ENCODE measurements around the gene CACNA1I. TPM values are rescaled to one million over a fixed set of nuclear protein-coding genes. Genes with fewer than 3 reads are reported as not detected.

CACNA1I gene
- total and polyA plus RNA-seq, 2 experiments from 2014 or later, result 0.42 to 2.4 TPM

DNA sequence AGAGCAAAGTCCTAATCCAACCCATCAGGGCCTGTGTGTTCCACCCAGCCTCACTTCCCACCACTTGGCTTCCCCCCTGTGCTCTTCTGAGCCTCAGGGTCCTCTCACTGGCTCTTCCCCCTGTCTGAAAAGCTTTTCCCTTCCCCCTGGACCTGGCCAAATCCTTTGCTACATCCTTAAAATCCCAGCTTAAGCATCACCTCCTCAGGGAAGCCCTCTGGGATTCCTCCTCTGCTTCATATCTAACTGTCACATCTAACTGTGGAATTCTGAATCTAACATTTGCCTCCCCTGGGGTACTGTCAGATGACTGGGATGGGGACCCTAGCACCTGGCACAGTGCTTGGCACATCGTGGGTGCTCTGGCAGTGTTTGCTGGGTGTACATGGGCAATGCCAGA lies 985 bp downstream of the CACNA1I start:
- DNase-seq (ENCODE audit: low spot score) (no peak), ATAC-seq (no peak)
- TF ChIP-seq, protein P1, sequence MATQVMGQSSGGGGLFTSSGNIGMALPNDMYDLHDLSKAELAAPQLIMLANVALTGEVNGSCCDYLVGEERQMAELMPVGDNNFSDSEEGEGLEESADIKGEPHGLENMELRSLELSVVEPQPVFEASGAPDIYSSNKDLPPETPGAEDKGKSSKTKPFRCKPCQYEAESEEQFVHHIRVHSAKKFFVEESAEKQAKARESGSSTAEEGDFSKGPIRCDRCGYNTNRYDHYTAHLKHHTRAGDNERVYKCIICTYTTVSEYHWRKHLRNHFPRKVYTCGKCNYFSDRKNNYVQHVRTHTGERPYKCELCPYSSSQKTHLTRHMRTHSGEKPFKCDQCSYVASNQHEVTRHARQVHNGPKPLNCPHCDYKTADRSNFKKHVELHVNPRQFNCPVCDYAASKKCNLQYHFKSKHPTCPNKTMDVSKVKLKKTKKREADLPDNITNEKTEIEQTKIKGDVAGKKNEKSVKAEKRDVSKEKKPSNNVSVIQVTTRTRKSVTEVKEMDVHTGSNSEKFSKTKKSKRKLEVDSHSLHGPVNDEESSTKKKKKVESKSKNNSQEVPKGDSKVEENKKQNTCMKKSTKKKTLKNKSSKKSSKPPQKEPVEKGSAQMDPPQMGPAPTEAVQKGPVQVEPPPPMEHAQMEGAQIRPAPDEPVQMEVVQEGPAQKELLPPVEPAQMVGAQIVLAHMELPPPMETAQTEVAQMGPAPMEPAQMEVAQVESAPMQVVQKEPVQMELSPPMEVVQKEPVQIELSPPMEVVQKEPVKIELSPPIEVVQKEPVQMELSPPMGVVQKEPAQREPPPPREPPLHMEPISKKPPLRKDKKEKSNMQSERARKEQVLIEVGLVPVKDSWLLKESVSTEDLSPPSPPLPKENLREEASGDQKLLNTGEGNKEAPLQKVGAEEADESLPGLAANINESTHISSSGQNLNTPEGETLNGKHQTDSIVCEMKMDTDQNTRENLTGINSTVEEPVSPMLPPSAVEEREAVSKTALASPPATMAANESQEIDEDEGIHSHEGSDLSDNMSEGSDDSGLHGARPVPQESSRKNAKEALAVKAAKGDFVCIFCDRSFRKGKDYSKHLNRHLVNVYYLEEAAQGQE (IDR thresholded peaks at IDR 0.05; ENCODE audit: unreplicated experiment), result no peak
- TF ChIP-seq STAT1 (IDR thresholded peaks at IDR 0.05; ENCODE audit: unreplicated experiment) (no peak), ZNF331 (CRISPR knock-in tag; IDR thresholded peaks at IDR 0.05; ENCODE audit: low read depth) (no peak), ZNF114 (CRISPR knock-in tag; IDR thresholded peaks at IDR 0.05) (no peak), NANOG (IDR thresholded peaks at IDR 0.05; ENCODE audit: borderline replicate concordance) (no peak), CREB1 (CRISPR knock-in tag; IDR thresholded peaks at IDR 0.05; ENCODE audit: low read depth) (no peak), EZH2phosphoT487 (IDR thresholded peaks at IDR 0.05; ENCODE audit: unreplicated experiment) (no peak), EZH2 (IDR thresholded peaks at IDR 0.05; ENCODE audit: low read depth, unreplicated experiment) (no peak), JUNB (IDR thresholded peaks at IDR 0.05; ENCODE audit: unreplicated experiment) (no peak), POLR2AphosphoS5 (IDR thresholded peaks at IDR 0.05; ENCODE audit: low read depth) (no peak)
- TF ChIP-seq, protein P2, sequence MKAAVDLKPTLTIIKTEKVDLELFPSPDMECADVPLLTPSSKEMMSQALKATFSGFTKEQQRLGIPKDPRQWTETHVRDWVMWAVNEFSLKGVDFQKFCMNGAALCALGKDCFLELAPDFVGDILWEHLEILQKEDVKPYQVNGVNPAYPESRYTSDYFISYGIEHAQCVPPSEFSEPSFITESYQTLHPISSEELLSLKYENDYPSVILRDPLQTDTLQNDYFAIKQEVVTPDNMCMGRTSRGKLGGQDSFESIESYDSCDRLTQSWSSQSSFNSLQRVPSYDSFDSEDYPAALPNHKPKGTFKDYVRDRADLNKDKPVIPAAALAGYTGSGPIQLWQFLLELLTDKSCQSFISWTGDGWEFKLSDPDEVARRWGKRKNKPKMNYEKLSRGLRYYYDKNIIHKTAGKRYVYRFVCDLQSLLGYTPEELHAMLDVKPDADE (IDR thresholded peaks at IDR 0.05), result no peak
- TF ChIP-seq, protein P3, sequence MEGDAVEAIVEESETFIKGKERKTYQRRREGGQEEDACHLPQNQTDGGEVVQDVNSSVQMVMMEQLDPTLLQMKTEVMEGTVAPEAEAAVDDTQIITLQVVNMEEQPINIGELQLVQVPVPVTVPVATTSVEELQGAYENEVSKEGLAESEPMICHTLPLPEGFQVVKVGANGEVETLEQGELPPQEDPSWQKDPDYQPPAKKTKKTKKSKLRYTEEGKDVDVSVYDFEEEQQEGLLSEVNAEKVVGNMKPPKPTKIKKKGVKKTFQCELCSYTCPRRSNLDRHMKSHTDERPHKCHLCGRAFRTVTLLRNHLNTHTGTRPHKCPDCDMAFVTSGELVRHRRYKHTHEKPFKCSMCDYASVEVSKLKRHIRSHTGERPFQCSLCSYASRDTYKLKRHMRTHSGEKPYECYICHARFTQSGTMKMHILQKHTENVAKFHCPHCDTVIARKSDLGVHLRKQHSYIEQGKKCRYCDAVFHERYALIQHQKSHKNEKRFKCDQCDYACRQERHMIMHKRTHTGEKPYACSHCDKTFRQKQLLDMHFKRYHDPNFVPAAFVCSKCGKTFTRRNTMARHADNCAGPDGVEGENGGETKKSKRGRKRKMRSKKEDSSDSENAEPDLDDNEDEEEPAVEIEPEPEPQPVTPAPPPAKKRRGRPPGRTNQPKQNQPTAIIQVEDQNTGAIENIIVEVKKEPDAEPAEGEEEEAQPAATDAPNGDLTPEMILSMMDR (conservative IDR thresholded peaks at IDR 0.05; ENCODE audit: low read depth in 2 of 2), result no peak
- TF ChIP-seq, protein P4, sequence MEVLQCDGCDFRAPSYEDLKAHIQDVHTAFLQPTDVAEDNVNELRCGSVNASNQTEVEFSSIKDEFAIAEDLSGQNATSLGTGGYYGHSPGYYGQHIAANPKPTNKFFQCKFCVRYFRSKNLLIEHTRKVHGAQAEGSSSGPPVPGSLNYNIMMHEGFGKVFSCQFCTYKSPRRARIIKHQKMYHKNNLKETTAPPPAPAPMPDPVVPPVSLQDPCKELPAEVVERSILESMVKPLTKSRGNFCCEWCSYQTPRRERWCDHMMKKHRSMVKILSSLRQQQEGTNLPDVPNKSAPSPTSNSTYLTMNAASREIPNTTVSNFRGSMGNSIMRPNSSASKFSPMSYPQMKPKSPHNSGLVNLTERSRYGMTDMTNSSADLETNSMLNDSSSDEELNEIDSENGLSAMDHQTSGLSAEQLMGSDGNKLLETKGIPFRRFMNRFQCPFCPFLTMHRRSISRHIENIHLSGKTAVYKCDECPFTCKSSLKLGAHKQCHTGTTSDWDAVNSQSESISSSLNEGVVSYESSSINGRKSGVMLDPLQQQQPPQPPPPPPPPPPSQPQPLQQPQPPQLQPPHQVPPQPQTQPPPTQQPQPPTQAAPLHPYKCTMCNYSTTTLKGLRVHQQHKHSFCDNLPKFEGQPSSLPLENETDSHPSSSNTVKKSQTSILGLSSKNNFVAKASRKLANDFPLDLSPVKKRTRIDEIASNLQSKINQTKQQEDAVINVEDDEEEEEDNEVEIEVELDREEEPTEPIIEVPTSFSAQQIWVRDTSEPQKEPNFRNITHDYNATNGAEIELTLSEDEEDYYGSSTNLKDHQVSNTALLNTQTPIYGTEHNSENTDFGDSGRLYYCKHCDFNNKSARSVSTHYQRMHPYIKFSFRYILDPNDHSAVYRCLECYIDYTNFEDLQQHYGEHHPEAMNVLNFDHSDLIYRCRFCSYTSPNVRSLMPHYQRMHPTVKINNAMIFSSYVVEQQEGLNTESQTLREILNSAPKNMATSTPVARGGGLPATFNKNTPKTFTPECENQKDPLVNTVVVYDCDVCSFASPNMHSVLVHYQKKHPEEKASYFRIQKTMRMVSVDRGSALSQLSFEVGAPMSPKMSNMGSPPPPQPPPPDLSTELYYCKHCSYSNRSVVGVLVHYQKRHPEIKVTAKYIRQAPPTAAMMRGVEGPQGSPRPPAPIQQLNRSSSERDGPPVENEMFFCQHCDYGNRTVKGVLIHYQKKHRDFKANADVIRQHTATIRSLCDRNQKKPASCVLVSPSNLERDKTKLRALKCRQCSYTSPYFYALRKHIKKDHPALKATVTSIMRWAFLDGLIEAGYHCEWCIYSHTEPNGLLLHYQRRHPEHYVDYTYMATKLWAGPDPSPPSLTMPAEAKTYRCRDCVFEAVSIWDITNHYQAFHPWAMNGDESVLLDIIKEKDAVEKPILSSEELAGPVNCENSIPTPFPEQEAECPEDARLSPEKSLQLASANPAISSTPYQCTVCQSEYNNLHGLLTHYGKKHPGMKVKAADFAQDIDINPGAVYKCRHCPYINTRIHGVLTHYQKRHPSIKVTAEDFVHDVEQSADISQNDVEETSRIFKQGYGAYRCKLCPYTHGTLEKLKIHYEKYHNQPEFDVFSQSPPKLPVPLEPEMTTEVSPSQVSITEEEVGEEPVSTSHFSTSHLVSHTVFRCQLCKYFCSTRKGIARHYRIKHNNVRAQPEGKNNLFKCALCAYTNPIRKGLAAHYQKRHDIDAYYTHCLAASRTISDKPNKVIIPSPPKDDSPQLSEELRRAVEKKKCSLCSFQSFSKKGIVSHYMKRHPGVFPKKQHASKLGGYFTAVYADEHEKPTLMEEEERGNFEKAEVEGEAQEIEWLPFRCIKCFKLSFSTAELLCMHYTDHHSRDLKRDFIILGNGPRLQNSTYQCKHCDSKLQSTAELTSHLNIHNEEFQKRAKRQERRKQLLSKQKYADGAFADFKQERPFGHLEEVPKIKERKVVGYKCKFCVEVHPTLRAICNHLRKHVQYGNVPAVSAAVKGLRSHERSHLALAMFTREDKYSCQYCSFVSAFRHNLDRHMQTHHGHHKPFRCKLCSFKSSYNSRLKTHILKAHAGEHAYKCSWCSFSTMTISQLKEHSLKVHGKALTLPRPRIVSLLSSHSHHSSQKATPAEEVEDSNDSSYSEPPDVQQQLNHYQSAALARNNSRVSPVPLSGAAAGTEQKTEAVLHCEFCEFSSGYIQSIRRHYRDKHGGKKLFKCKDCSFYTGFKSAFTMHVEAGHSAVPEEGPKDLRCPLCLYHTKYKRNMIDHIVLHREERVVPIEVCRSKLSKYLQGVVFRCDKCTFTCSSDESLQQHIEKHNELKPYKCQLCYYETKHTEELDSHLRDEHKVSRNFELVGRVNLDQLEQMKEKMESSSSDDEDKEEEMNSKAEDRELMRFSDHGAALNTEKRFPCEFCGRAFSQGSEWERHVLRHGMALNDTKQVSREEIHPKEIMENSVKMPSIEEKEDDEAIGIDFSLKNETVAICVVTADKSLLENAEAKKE (CRISPR knock-in tag; IDR thresholded peaks at IDR 0.05), result no peak
- Histone ChIP-seq H3K4me3 (no peak overlapping the region), H3K36me3 (ENCODE audit: insufficient read depth) (no peaks in the 10 kb centered on the region), H4K20me1 (replicated peaks; ENCODE audit: insufficient read depth) (no peaks in the 10 kb centered on the region), H2AFZ (no peak overlapping the region), H3K4me2 (no peak overlapping the region), H3F3A (replicated peaks; ENCODE audit: low read depth) (no peaks in the 10 kb centered on the region), H3K27me3 (ENCODE audit: insufficient read depth) (no peaks in the 10 kb centered on the region), H3K4me1 (ENCODE audit: insufficient read depth) (no peaks in the 10 kb centered on the region), H3K9me2 (ENCODE audit: insufficient read depth) (no peaks in the 10 kb centered on the region), H3K79me2 (replicated peaks; ENCODE audit: insufficient read depth) (no peaks in the 10 kb centered on the region), H3K27ac (ENCODE audit: low read depth) (no peak overlapping the region)
- H3K27ac Mint-ChIP-seq, result no peak overlapping the region
- peaks cover 2% of the 10 kb centered on the region for H3K27me3 Mint-ChIP-seq (ENCODE audit: insufficient read depth, low read depth, poor library complexity)
- H3K4me3 Mint-ChIP-seq, result no peak overlapping the region
- no peaks in the 10 kb centered on the region for H3K36me3 Mint-ChIP-seq (ENCODE audit: low read depth)
- H3K4me1 Mint-ChIP-seq, result peaks cover 6% of the 10 kb centered on the region; the same call in 2 of the 3 replicates
- no peaks in the 10 kb centered on the region; the same call in 2 of the 3 replicates for H3K9me3 Mint-ChIP-seq

All from GM23338 (cell line).